Peyer's patch (tissue), 4 donors: ENCODE results near the gene SNX20.

Experiments used
- CTCF ChIP-seq, 6 experiments: fragments of 450-650 bp in 4 of 6; fragments of 200-600 bp in 2 of 6; sonication (generic) in 1 of 6; IDR thresholded peaks; one replicate each; pipeline ENCODE4 v1.5.1; 2017 to 2019; ENCODE audit warnings: antibody characterized with exemption in 6 of 6, mild to moderate bottlenecking in 3 of 6, moderate library complexity in 1 of 6
- POLR2A ChIP-seq, 2 donors: fragments of 450-650 bp; IDR thresholded peaks; one replicate each; pipeline ENCODE4 v1.5.1; 2017; ENCODE audit warnings: antibody characterized with exemption in 2 of 2, mild to moderate bottlenecking in 2 of 2, moderate library complexity in 2 of 2

- TF ChIP-seq CTCF (IDR thresholded peaks at IDR 0.05) (no peak), POLR2A (IDR thresholded peaks at IDR 0.05) (no peak)
Measured at GRCh38 chr16:50674831-50675230, 6.3 kb downstream of the SNX20 start.
